Caco-2 (cell line): ENCODE data around the gene ARSI. TPM values are rescaled to one million over a fixed set of nuclear protein-coding genes. Genes with fewer than 3 reads are reported as not detected.

Experiments
- BruUV-seq: library from RNA; stranded (reverse); fragments of 400-500 nt; replicated peaks from 2 replicates; lab custom pipeline; 2021; lab: Mats Ljungman, UMichigan
- CTCF ChIA-PET: fragments of 300-600 bp; sonication (Branson Sonifier 250); formaldehyde crosslinking; loops from one replicate; lab custom pipeline; 2022; ENCODE audit warnings: antibody characterized with exemption; lab: Charles Lee
- POLR2A ChIA-PET: fragments of 300-600 bp; sonication (Branson Sonifier 250); formaldehyde crosslinking; loops from one replicate; lab custom pipeline; 2022; ENCODE audit warnings: antibody characterized with exemption; lab: Charles Lee
- DNase-seq, 2 experiments: peaks; one replicate each; pipeline versions ENCODE4 v3.0.0 to v3.0.0-alpha.2; 2020 to 2022
- H3K27me3 ChIP-seq: replicated peaks from 2 replicates; pipeline ENCODE4 v1.6.0; 2011; ENCODE audit warnings: low read length; ENCODE audit not compliant: control insufficient read depth, insufficient read depth
- H3K36me3 ChIP-seq: 2 replicates; pipeline ENCODE4 v1.5.1; 2011; ENCODE audit warnings: low read length; ENCODE audit not compliant: control insufficient read depth, insufficient read depth
- H3K4me1 ChIP-seq: fragments of 250-450 bp; sonication (Bioruptor Pico); 2 replicates; pipeline ENCODE4 v1.5.1; 2020; ENCODE audit warnings: mild to moderate bottlenecking
- H3K4me3 ChIP-seq: 2 replicates; pipeline ENCODE4 v1.5.1; 2011; ENCODE audit warnings: low read depth, mild to moderate bottlenecking, control low read depth, low read length
- H3K9me3 ChIP-seq: fragments of 250-450 bp; sonication (Bioruptor Pico); 2 replicates; pipeline ENCODE4 v1.5.1; 2020; ENCODE audit warnings: mild to moderate bottlenecking, moderate library complexity
- H3K27ac Mint-ChIP-seq: one replicate; pipeline ENCODE4 v1.8.0; 2022; ENCODE audit warnings: mixed read lengths; ENCODE audit not compliant: unreplicated experiment
- H3K27me3 Mint-ChIP-seq: one replicate; pipeline ENCODE4 v1.8.0; 2022; ENCODE audit warnings: mixed read lengths; ENCODE audit not compliant: insufficient read depth, unreplicated experiment
- H3K36me3 Mint-ChIP-seq: one replicate; pipeline ENCODE4 v1.8.0; 2022; ENCODE audit warnings: mild to moderate bottlenecking, mixed read lengths; ENCODE audit not compliant: insufficient read depth, unreplicated experiment
- H3K4me1 Mint-ChIP-seq: one replicate; pipeline ENCODE4 v1.8.0; 2022; ENCODE audit warnings: low read depth, mixed read lengths; ENCODE audit not compliant: unreplicated experiment
- H3K4me3 Mint-ChIP-seq: one replicate; pipeline ENCODE4 v1.8.0; 2022; ENCODE audit warnings: mild to moderate bottlenecking, moderate library complexity, mixed read lengths; ENCODE audit not compliant: unreplicated experiment
- H3K9me3 Mint-ChIP-seq: one replicate; pipeline ENCODE4 v1.8.0; 2022; ENCODE audit warnings: mixed read lengths; ENCODE audit not compliant: unreplicated experiment
- CTCF ChIP-seq, 2 experiments: fragments of 200-600 bp in 1 of 2; IDR thresholded peaks; 1 replicate in 1 of 2; 2 replicates in 1 of 2; pipeline versions ENCODE4 v1.5.1 to v1.8.0; 2011 to 2022; ENCODE audit warnings: antibody characterized with exemption in 1 of 2, control low read depth in 1 of 2, inconsistent platforms in 1 of 2, low read depth in 1 of 2, low read length in 1 of 2, mild to moderate bottlenecking in 1 of 2, moderate library complexity in 1 of 2; ENCODE audit not compliant: insufficient read depth in 1 of 2, severe bottlenecking in 1 of 2, unreplicated experiment in 1 of 2
- intact Hi-C: fragments of 100-400 bp; cut with micrococcal nuclease; formaldehyde crosslinking; loops from one replicate; pipeline ENCODE4 v1.10.0; 2022; ENCODE audit not compliant: unreplicated experiment
- total RNA-seq: library from RNA; stranded (reverse); gene quantifications from 2 replicates; pipeline ENCODE4 v1.2.3, GENCODE V29; 2022

ARSI gene
- total RNA-seq, 1 experiment from 2014 or later, result 0.52 TPM

- Histone ChIP-seq H3K4me3 (no peak overlapping the region), H3K4me1 (no peaks in the 10 kb centered on the region), H3K9me3 (no peaks in the 10 kb centered on the region), H3K27me3 (no peaks in the 10 kb centered on the region), H3K36me3 (no peaks in the 10 kb centered on the region)
- no peak for DNase-seq
- TF ChIP-seq CTCF (IDR thresholded peaks at IDR 0.05; ENCODE audit: insufficient read depth in 1 of 2, low read depth in 1 of 2, low read length in 1 of 2, severe bottlenecking in 1 of 2, unreplicated experiment in 1 of 2), result no peak
- POLR2A ChIA-PET, result no interaction called here
- BruUV-seq, result no TSS peak
- Mint-ChIP-seq H3K27me3 (no peaks in the 10 kb centered on the region), H3K36me3 (no peaks in the 10 kb centered on the region), H3K4me3 (no peak overlapping the region), H3K4me1 (no peaks in the 10 kb centered on the region), H3K9me3 (no peaks in the 10 kb centered on the region), H3K27ac (no peak overlapping the region)
- CTCF ChIA-PET, result interaction anchor here (1.4 kb wide), 1 partner anchor 87 kb away, joined by 5 read pairs; no protein-coding TSS in a partner anchor
- intact Hi-C loops, result no loop called here
Measured at GRCh38 chr5:150263375-150263775, 39.3 kb downstream of the ARSI start.

- POLR2A ChIA-PET, result interaction anchor here (0.6 kb wide), 1 partner anchor 14 kb away, joined by 3 read pairs; no protein-coding TSS in a partner anchor
- intact Hi-C loops, result no loop called here
Measured at GRCh38 chr5:150262502-150262901, 40.2 kb downstream of the ARSI start.

GRCh38 chr5:150261231-150261630, 41.5 kb downstream of the ARSI start:
- BruUV-seq, result no TSS peak
- H3K4me1 ChIP-seq, result peaks cover 5% of the 10 kb centered on the region; the same call in 1 of the 2 replicates
- H3K4me3 Mint-ChIP-seq, result no peak overlapping the region
- intact Hi-C loops, result no loop called here
- H3K27ac Mint-ChIP-seq, result no peak overlapping the region
- POLR2A ChIA-PET, result interaction anchor here (0.6 kb wide), 1 partner anchor 84 kb away, joined by 4 read pairs; no protein-coding TSS in a partner anchor
- H3K27me3 Mint-ChIP-seq, result no peaks in the 10 kb centered on the region
- CTCF ChIA-PET, result no interaction called here
- DNase-seq, result no peak
- H3K27me3 ChIP-seq, result no peaks in the 10 kb centered on the region
- H3K36me3 ChIP-seq, result no peaks in the 10 kb centered on the region
- no peaks in the 10 kb centered on the region for H3K9me3 ChIP-seq
- H3K9me3 Mint-ChIP-seq, result no peaks in the 10 kb centered on the region
- H3K4me1 Mint-ChIP-seq, result no peaks in the 10 kb centered on the region
- H3K36me3 Mint-ChIP-seq, result no peaks in the 10 kb centered on the region
- H3K4me3 ChIP-seq, result no peak overlapping the region
- TF ChIP-seq CTCF (IDR thresholded peaks at IDR 0.05; ENCODE audit: insufficient read depth in 1 of 2, low read depth in 1 of 2, low read length in 1 of 2, severe bottlenecking in 1 of 2, unreplicated experiment in 1 of 2), result no peak

More at GRCh38 chr5:150262502-150262901, 40.2 kb downstream of the ARSI start:
- H3K36me3 Mint-ChIP-seq, result no peaks in the 10 kb centered on the region
- no peak for DNase-seq
- TF ChIP-seq CTCF (IDR thresholded peaks at IDR 0.05; ENCODE audit: insufficient read depth in 1 of 2, low read depth in 1 of 2, low read length in 1 of 2, severe bottlenecking in 1 of 2, unreplicated experiment in 1 of 2), result no peak
- H3K4me1 Mint-ChIP-seq, result no peaks in the 10 kb centered on the region
- BruUV-seq, result no TSS peak
- H3K4me1 ChIP-seq, result no peaks in the 10 kb centered on the region
- no peaks in the 10 kb centered on the region for H3K9me3 Mint-ChIP-seq
- no peaks in the 10 kb centered on the region for H3K27me3 Mint-ChIP-seq
- H3K9me3 ChIP-seq, result no peaks in the 10 kb centered on the region
- no peak overlapping the region for H3K4me3 Mint-ChIP-seq
- CTCF ChIA-PET, result interaction anchor here (1.4 kb wide), 1 partner anchor 88 kb away, joined by 5 read pairs; no protein-coding TSS in a partner anchor
- no peaks in the 10 kb centered on the region for H3K36me3 ChIP-seq
- H3K4me3 ChIP-seq, result no peak overlapping the region
- H3K27me3 ChIP-seq, result no peaks in the 10 kb centered on the region
- H3K27ac Mint-ChIP-seq, result no peak overlapping the region
